Esophagus muscularis mucosa (tissue), 4 donors: ENCODE measurements around the gene PTPRU. TPM values are rescaled to one million over a fixed set of nuclear protein-coding genes. Genes with fewer than 3 reads are reported as not detected.

Source experiments
- DNase-seq: peaks from one replicate; pipeline ENCODE4 v3.0.0-alpha.2; 2017; ENCODE audit errors: extremely low spot score
- H3K27ac ChIP-seq, 4 donors: fragments of 200-600 bp; sonication (generic); replicated peaks in 1 of 4; 1 replicate in 3 of 4; 2 replicates in 1 of 4; pipeline ENCODE4 v1.5.1; 2016 to 2019; ENCODE audit warnings: mild to moderate bottlenecking in 1 of 4
- H3K27me3 ChIP-seq, 4 donors: fragments of 200-600 bp; sonication (generic); one replicate each; pipeline versions ENCODE4 v1.5.1 to v1.6.0; 2016 to 2019
- H3K36me3 ChIP-seq, 4 donors: fragments of 200-600 bp; sonication (generic); one replicate each; pipeline ENCODE4 v1.5.1; 2016 to 2019
- H3K4me1 ChIP-seq, 4 donors: fragments of 200-600 bp; sonication (generic); one replicate each; pipeline ENCODE4 v1.5.1; 2016 to 2019
- H3K4me3 ChIP-seq, 4 donors: fragments of 200-600 bp; sonication (generic); 1 replicate in 2 of 4; 2 replicates in 2 of 4; pipeline ENCODE4 v1.5.1; 2016 to 2019; ENCODE audit warnings: mild to moderate bottlenecking in 4 of 4, moderate library complexity in 1 of 4
- H3K9me3 ChIP-seq, 4 donors: fragments of 200-600 bp; sonication (generic); 1 replicate in 3 of 4; 2 replicates in 1 of 4; pipeline ENCODE4 v1.5.1; 2016 to 2019
- EP300 ChIP-seq: sonication (generic); formaldehyde crosslinking; IDR thresholded peaks from one replicate; pipeline ENCODE4 v1.6.1; 2017; ENCODE audit warnings: antibody characterized with exemption
- POLR2A ChIP-seq: fragments of 450-650 bp; IDR thresholded peaks from one replicate; pipeline ENCODE4 v1.6.1; 2017; ENCODE audit warnings: antibody characterized with exemption, moderate library complexity, mild to moderate bottlenecking, low read depth
- POLR2AphosphoS5 ChIP-seq, 2 donors: sonication (generic); formaldehyde crosslinking; IDR thresholded peaks; one replicate each; pipeline ENCODE4 v1.6.1; 2017; ENCODE audit warnings: antibody characterized with exemption in 2 of 2
- WGBS: methylation state at CpG from one replicate; pipeline ENCODE4 v1.1.5; 2018; 5-methylcytosine and 5-hydroxymethylcytosine counted together
- intact Hi-C: fragments of 100-400 bp; cut with DNase I; formaldehyde crosslinking; loops from one replicate; pipeline ENCODE4 v1.15.1; 2023
- total RNA-seq, 4 donors: library from RNA; depleted of rRNA; stranded (reverse); fragments of >200 nt; gene quantifications; one replicate each; pipeline versions ENCODE4 v1.1.0 to v1.2.1, GENCODE V29; 2016
- TF ChIP-seq, protein P1 (sequence below), 3 experiments: fragments of 200-600 bp in 2 of 3; fragments of 450-650 bp in 1 of 3; sonication (generic) in 2 of 3; IDR thresholded peaks; one replicate each; pipeline ENCODE4 v1.5.1; 2017 to 2019; ENCODE audit warnings: antibody characterized with exemption in 3 of 3, mild to moderate bottlenecking in 2 of 3, moderate library complexity in 1 of 3

Gene PTPRU
- total RNA-seq, 4 donors from 2014 or later, result 19.5 to 32.7 (median 27.5) TPM

GRCh38 chr1:29305943-29306342, 69.6 kb downstream of the PTPRU start:
- TF ChIP-seq, protein P1, sequence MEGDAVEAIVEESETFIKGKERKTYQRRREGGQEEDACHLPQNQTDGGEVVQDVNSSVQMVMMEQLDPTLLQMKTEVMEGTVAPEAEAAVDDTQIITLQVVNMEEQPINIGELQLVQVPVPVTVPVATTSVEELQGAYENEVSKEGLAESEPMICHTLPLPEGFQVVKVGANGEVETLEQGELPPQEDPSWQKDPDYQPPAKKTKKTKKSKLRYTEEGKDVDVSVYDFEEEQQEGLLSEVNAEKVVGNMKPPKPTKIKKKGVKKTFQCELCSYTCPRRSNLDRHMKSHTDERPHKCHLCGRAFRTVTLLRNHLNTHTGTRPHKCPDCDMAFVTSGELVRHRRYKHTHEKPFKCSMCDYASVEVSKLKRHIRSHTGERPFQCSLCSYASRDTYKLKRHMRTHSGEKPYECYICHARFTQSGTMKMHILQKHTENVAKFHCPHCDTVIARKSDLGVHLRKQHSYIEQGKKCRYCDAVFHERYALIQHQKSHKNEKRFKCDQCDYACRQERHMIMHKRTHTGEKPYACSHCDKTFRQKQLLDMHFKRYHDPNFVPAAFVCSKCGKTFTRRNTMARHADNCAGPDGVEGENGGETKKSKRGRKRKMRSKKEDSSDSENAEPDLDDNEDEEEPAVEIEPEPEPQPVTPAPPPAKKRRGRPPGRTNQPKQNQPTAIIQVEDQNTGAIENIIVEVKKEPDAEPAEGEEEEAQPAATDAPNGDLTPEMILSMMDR (IDR thresholded peaks at IDR 0.05), result no peak
- Histone ChIP-seq H3K27ac (no peak overlapping the region), H3K36me3 (peaks cover 0 to 45% (median 26%) of the 10 kb centered on the region in 4 donors), H3K4me3 (no peak overlapping the region), H3K4me1 (no peaks in the 10 kb centered on the region), H3K9me3 (no peaks in the 10 kb centered on the region), H3K27me3 (no peaks in the 10 kb centered on the region)
- intact Hi-C loops, result no loop called here
- DNase-seq, result no peak
- WGBS, result 76% methylated on average over 7 of the region's 7 CpGs

DNA sequence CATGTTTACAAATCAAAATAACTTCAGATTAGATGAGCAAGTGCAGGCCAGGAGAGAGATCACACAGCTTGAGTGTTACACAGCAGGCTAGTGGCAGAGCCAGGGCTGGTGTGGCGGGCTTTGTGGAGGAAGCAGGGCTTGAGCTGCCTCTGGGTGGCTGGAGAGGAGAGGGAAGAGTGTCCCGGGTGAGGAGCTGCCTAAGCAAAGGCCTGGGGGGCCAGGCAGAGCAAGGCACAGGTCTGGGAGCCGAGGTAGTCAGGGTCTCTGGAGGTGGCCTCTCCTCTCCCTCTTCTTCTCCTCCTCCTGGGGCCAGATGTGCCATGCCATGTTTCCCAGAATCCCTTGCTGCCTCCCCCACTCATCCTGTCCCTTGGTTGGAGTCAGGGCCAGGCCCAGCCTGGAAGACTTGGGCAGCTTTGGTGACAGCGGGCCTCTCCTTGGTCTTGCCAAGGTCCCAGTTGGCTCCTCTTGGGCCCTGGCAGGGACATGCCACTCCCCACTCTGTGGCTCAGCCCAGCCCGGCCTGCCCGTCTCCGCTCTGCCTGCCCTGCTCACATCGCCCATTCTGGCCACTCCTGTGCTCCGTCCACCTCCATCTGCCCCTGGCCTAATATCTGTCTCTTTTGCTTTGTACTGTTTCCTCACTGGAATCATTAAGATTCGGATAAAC, 70.3 kb downstream of the PTPRU start:
- Histone ChIP-seq H3K9me3 (no peaks in the 10 kb centered on the region), H3K4me3 (no peak overlapping the region), H3K27me3 (no peaks in the 10 kb centered on the region), H3K4me1 (no peaks in the 10 kb centered on the region), H3K27ac (no peak overlapping the region), H3K36me3 (peaks cover 0 to 51% (median 29%) of the 10 kb centered on the region in 4 donors)
- TF ChIP-seq EP300, result no peak
- no peak for TF ChIP-seq POLR2A
- TF ChIP-seq, protein P1 (IDR thresholded peaks at IDR 0.05), result no peak
- TF ChIP-seq POLR2AphosphoS5 (IDR thresholded peaks at IDR 0.05), result no peak
- DNase-seq, result no peak
- intact Hi-C loops, result no loop called here
- WGBS, result 86% methylated on average over 8 of the region's 10 CpGs

GRCh38 chr1:29309075-29309474, 72.8 kb downstream of the PTPRU start:
- peaks cover 0 to 63% (median 38%) of the 10 kb centered on the region in 4 donors for H3K36me3 ChIP-seq
- TF ChIP-seq POLR2AphosphoS5 (IDR thresholded peaks at IDR 0.05), result no peak
- TF ChIP-seq, protein P1 (IDR thresholded peaks at IDR 0.05), result no peak
- no peak for TF ChIP-seq EP300
- TF ChIP-seq POLR2A, result no peak
- no peaks in the 10 kb centered on the region for H3K9me3 ChIP-seq
- DNase-seq, result no peak
- H3K27me3 ChIP-seq, result no peaks in the 10 kb centered on the region
- H3K4me3 ChIP-seq, result no peak overlapping the region
- H3K27ac ChIP-seq, result no peak overlapping the region
- no peaks in the 10 kb centered on the region for H3K4me1 ChIP-seq
- intact Hi-C loops, result no loop called here
- WGBS, result 73% methylated on average over 6 of the region's 6 CpGs

DNA sequence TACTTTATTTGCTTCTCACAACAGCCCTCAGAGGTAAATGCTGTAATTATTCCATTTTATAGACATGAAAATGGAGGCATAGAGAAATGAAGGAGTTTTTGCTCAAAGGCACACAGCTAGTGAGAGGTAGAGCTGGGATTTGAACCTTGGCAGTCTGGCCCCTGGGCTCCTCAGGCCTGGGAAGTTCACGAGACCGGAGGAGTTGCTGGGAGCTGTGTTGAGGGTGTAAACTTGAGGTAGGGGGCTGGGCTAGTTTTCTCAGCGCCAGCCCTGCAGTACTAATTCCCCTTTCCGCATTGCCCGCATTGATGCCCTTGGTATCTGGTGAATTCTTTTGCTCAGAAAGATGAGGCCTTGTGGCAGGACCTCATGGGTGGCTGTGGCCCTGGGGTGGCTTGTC, 73.3 kb downstream of the PTPRU start:
- no peak overlapping the region for H3K27ac ChIP-seq
- WGBS, result 91% methylated on average over 5 of the region's 5 CpGs
- no peak for DNase-seq
- H3K9me3 ChIP-seq, result no peaks in the 10 kb centered on the region
- H3K4me3 ChIP-seq, result no peak overlapping the region
- H3K4me1 ChIP-seq, result no peaks in the 10 kb centered on the region
- H3K27me3 ChIP-seq, result no peaks in the 10 kb centered on the region
- intact Hi-C loops, result no loop called here
- peaks cover 3 to 63% (median 37%) of the 10 kb centered on the region in 4 donors for H3K36me3 ChIP-seq
- TF ChIP-seq POLR2A (no peak), EP300 (no peak), POLR2AphosphoS5 (IDR thresholded peaks at IDR 0.05) (no peak)
- TF ChIP-seq, protein P1 (IDR thresholded peaks at IDR 0.05), result no peak

- H3K4me1 ChIP-seq, result no peaks in the 10 kb centered on the region
- TF ChIP-seq POLR2AphosphoS5 (IDR thresholded peaks at IDR 0.05) (no peak), EP300 (no peak), POLR2A (no peak)
- TF ChIP-seq, protein P1 (IDR thresholded peaks at IDR 0.05), result no peak
- no peak overlapping the region for H3K27ac ChIP-seq
- no peak for DNase-seq
- 90% methylated on average over 9 of the region's 9 CpGs for WGBS
- intact Hi-C loops, result no loop called here
- no peaks in the 10 kb centered on the region for H3K27me3 ChIP-seq
- H3K4me3 ChIP-seq, result no peak overlapping the region
- H3K9me3 ChIP-seq, result no peaks in the 10 kb centered on the region
- H3K36me3 ChIP-seq, result peaks cover 5 to 63% (median 38%) of the 10 kb centered on the region in 4 donors
These were observed 74.4 kb downstream of the PTPRU start for GRCh38 chr1:29310616-29311180.
